ENCODE results near the gene IER5L.
"Not testable (repeated sequence)": the region's sequence is repeated elsewhere in the genome, so short reads cannot be mapped to it uniquely, and the experiment has no call there.

The IER5L gene

DNA sequence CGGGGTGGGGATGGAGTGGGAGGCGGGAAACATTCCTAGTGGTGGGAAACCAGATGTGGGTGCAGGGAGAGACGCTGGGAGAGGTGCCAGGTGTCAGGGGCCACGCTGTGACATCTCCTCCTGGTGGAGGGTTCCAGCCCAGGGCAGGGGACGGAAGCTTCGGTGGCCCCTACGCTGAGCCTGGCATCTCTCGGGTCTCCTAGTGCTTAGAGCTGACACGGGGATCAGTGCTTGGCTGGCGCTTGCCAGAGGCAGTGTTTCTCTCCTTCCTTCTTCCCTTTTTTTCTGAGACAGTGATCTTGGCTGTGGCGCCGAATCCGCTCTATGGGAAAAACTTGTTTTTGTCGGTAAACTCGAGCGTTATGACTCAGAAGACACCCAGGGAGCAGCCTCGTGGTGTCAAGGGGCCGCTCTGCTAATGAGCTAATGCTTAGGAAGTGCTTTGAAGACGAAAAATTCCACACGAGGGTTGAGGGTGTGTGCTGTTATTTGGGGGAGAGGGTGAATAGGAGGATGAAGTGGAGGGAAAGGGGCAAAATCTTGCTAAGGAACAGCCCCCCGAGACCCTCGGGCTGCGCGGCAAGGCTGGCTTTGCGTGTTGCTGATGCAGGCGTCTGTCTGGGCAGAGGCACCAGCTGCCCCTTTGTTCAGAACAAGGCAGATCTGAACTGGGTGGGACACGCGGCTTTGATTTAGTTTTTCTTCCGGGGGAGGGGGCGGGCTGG is 20.4 kb upstream of the IER5L start:
- H3K27ac ChIP-seq = no peak overlapping the region

DNA sequence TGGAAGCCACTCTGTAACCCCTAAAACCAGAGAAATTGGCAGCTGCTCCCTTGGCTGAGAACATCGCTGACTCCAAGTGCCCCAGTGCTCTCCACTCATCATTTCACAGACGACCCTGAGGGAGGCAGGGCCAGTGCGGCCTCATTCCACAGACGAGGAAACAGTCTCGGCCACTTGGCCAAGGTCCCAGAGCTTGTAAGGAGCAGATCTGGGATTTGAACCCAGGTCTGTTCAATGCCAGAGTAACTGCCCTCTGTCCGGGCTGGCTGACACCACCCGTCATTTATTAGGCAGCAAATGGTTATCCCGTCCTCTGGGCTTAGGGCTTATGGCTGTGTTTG is 19.9 kb upstream of the IER5L start:
- no peak for TF ChIP-seq ZFX (IDR thresholded peaks at IDR 0.05)
- TF ChIP-seq, protein P1, sequence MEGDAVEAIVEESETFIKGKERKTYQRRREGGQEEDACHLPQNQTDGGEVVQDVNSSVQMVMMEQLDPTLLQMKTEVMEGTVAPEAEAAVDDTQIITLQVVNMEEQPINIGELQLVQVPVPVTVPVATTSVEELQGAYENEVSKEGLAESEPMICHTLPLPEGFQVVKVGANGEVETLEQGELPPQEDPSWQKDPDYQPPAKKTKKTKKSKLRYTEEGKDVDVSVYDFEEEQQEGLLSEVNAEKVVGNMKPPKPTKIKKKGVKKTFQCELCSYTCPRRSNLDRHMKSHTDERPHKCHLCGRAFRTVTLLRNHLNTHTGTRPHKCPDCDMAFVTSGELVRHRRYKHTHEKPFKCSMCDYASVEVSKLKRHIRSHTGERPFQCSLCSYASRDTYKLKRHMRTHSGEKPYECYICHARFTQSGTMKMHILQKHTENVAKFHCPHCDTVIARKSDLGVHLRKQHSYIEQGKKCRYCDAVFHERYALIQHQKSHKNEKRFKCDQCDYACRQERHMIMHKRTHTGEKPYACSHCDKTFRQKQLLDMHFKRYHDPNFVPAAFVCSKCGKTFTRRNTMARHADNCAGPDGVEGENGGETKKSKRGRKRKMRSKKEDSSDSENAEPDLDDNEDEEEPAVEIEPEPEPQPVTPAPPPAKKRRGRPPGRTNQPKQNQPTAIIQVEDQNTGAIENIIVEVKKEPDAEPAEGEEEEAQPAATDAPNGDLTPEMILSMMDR (conservative IDR thresholded peaks at IDR 0.05) = no peak
- no peak overlapping the region for H3K27ac ChIP-seq

More for the DNA sequence above, 20.4 kb upstream of the IER5L start:
- TF ChIP-seq, protein P1 (conservative IDR thresholded peaks at IDR 0.05) = no peak
- no peak for TF ChIP-seq ZFX (IDR thresholded peaks at IDR 0.05)

DNA sequence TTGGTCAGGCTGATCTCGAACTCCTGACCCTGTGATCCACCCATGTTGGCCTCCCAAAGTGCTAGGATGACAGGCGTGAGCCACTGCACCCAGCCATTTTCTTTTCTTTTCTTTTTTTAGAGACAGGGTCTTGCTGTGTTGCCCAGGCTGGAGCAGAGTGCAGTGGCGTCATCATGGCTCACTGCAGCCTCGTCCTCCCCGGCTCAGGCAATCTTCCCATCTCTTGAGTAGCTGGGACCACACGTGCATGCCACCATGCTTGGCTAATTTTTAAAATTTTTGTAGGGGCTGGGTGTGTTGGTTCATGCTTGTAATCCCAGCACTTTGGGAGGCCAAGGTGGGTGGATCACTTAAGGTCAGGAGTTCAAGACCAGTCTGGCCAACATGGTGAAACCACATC is 19.0 kb upstream of the IER5L start:
- H3K27ac ChIP-seq = not testable (repeated sequence)

DNA sequence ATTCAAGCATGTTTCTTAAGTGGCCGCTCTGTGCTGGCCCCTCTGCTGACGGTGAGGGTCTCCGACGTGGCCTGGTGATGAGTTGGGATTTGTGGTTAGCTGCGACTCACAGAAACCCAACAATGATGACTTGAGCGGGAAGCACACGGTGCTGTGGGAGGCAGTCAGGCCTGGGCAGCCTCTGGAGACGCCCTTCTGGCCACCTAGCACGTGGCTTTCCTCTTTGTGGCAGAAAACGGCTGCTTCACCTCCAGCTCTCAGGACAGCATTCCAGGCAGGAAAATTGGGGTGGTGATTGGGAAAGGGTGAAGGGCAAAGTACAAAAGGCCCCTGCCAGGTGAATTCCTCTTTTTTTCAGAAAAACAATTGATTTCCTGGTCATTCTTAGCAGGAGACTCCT is 17.5 kb upstream of the IER5L start:
- H3K27ac ChIP-seq = no peak overlapping the region
- TF ChIP-seq, protein P1 (conservative IDR thresholded peaks at IDR 0.05) = no peak
- no peak for TF ChIP-seq ZFX (IDR thresholded peaks at IDR 0.05)

DNA sequence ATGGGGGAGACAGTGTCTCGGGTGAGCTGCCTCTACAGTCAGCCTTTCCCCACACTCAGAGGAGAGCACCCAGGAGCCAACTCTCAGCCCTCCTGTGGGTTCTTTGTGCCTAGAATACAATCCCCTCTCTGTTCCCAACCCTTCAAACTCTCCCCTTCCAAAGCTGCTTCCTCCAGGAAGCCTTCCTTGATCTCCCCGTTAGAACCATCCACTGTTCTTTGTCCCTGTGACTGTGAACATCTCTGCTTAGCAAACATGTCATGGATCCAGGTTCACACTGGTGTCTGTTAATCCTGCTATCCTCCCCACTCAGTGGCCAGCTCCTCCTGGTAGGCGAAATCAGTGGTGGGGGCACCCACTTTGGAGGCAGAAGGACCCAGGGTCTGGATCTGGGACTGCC is 16.2 kb upstream of the IER5L start:
- TF ChIP-seq ZFX (IDR thresholded peaks at IDR 0.05) = no peak
- TF ChIP-seq, protein P1 (conservative IDR thresholded peaks at IDR 0.05) = no peak
- no peak overlapping the region for H3K27ac ChIP-seq

DNA sequence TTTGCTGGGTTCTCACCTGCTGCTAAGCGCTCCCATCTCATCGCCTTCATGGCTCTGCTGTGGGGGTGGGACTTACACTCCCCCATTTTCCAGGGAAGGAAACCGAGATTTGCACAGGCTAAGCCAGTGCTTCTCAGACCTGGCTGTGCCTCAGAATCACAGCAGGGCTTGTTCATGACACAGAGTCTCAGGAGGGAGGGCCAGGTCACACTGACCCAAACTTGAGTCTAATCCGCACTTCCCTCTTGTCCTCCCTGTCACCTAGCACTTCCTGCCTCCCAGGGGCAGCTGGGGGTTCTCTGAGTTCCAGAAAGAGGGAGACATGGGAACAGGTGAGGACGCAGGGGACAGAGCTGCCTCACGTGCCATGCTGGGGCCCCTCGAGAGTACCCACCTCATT is 15.6 kb upstream of the IER5L start:
- H3K27ac ChIP-seq = no peak overlapping the region
- no peak for TF ChIP-seq ZFX (IDR thresholded peaks at IDR 0.05)
- TF ChIP-seq, protein P1 (conservative IDR thresholded peaks at IDR 0.05) = no peak

DNA sequence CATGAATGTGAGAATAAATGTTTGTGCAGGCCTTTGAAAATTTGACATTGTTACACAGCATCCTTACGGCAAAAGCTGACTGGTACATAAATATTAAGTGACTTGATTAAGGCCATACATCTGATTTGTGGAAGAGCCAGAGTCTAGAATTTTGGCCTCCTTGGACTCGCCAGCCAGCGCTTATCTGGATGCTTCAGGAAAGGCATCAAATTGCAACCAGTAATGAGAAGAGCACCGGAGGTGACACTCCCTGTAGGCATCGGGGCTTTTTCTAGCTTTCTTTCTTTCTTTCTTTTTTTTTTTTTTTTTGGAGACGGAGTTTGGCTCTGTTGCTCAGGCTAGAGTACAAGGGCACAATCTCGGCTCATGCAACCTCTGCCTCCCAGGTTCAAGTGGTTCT is 13.2 kb upstream of the IER5L start:
- TF ChIP-seq, protein P1 (conservative IDR thresholded peaks at IDR 0.05) = no peak
- TF ChIP-seq ZFX (IDR thresholded peaks at IDR 0.05) = no peak
- H3K27ac ChIP-seq = no peak overlapping the region

DNA sequence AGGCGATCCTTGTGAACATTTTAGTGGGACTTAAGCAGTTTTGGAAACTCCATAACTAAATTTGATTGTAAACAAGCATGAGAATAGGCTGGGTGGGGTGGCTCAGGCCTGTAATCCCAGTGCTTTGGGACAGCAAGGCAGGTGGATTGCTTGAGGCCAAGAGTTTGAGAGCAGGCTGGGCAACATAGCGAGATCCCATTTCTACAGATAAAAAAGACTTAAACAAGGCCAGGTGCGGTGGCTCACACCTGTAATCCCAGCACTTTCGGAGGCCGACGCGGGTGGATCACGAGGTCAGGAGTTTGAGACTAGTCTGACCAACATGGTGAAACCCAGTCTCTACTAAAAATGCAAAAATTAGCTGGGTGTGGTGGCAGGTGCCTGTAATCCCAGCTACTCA is 11.9 kb upstream of the IER5L start:
- not testable (repeated sequence) for H3K27ac ChIP-seq

Measured in C4-2B (cell line).